Activated naive CD4-positive, alpha-beta T cell treated with anti-CD3 and anti-CD28 coated beads, Interleukin-2, amount 10 ng/mL, durations not matched to agents 7 days and 5 days (primary cell): ENCODE data around the gene SGTB.

Experiments used
- CTCF ChIA-PET: fragments of 350-600 bp; sonication (Branson Sonifier 250); formaldehyde crosslinking; loops from one replicate; lab custom pipeline; 2021; ENCODE audit warnings: antibody characterized with exemption; lab: Charles Lee
- DNase-seq: peaks from one replicate; pipeline ENCODE4 v3.0.0-alpha.2; 2020
- H3K27ac Mint-ChIP-seq: one replicate; pipeline ENCODE4 v1.8.0; 2021; ENCODE audit warnings: mild to moderate bottlenecking, moderate library complexity, mixed read lengths
- H3K27me3 Mint-ChIP-seq: one replicate; pipeline ENCODE4 v1.8.0; 2021; ENCODE audit warnings: mild to moderate bottlenecking, mixed read lengths
- H3K36me3 Mint-ChIP-seq: one replicate; pipeline ENCODE4 v1.8.0; 2021; ENCODE audit warnings: mixed read lengths
- H3K4me1 Mint-ChIP-seq: one replicate; pipeline ENCODE4 v1.8.0; 2021; ENCODE audit warnings: mixed read lengths
- H3K4me3 Mint-ChIP-seq: one replicate; pipeline ENCODE4 v1.8.0; 2021; ENCODE audit warnings: mild to moderate bottlenecking, moderate library complexity, mixed read lengths
- H3K9me3 Mint-ChIP-seq: one replicate; pipeline ENCODE4 v1.8.0; 2021; ENCODE audit warnings: mixed read lengths

Gene SGTB

GRCh38 chr5:65721720-65722574 lies at the start of gene SGTB, which contains the start of gene NLN:
SGTB (minus strand) TSS chr5:65722109; CDS start chr5:65720807, 1,302 bp downstream.
NLN (plus strand) TSS chr5:65722205; CDS start chr5:65722374, 169 bp downstream.
- peak within 1 kb of the TSS; percentile 92 for H3K4me3 Mint-ChIP-seq
- peak; percentile 88 for DNase-seq
- H3K36me3 Mint-ChIP-seq: peaks cover 9% of the 10 kb centered on the region
- CTCF ChIA-PET: interaction anchor here (0.8 kb wide), 1 partner anchor 10 kb away, joined by 3 read pairs; no protein-coding TSS in a partner anchor
- no peaks in the 10 kb centered on the region for H3K9me3 Mint-ChIP-seq
- H3K27me3 Mint-ChIP-seq: no peaks in the 10 kb centered on the region
- H3K27ac Mint-ChIP-seq: peak within 1 kb of the TSS; percentile 89
- peaks cover 41% of the 10 kb centered on the region for H3K4me1 Mint-ChIP-seq

- no peak overlapping the region for H3K4me3 Mint-ChIP-seq
- H3K36me3 Mint-ChIP-seq: peaks cover 16% of the 10 kb centered on the region
- no peaks in the 10 kb centered on the region for H3K27me3 Mint-ChIP-seq
- H3K4me1 Mint-ChIP-seq: no peaks in the 10 kb centered on the region
- peaks cover 7% of the 10 kb centered on the region for H3K9me3 Mint-ChIP-seq
- no peak overlapping the region for H3K27ac Mint-ChIP-seq
- no peak for DNase-seq
- CTCF ChIA-PET: interaction anchor here (1.3 kb wide), 1 partner anchor 10 kb away, joined by 5 read pairs; no protein-coding TSS in a partner anchor
Measured at GRCh38 chr5:65771266-65771665, 49.4 kb upstream of the SGTB start.

GRCh38 chr5:65769539-65769938 lies 47.6 kb upstream of the SGTB start:
- Mint-ChIP-seq H3K27ac (no peak overlapping the region), H3K36me3 (peaks cover 21% of the 10 kb centered on the region), H3K4me1 (no peaks in the 10 kb centered on the region), H3K4me3 (no peak overlapping the region), H3K27me3 (no peaks in the 10 kb centered on the region), H3K9me3 (peaks cover 7% of the 10 kb centered on the region)
- CTCF ChIA-PET: no interaction called here
- DNase-seq: no peak

GRCh38 chr5:65768723-65769346 lies 46.9 kb upstream of the SGTB start:
- CTCF ChIA-PET: no interaction called here

GRCh38 chr5:65767565-65767964 lies 45.7 kb upstream of the SGTB start:
- no peak for DNase-seq
- peaks cover 22% of the 10 kb centered on the region for H3K36me3 Mint-ChIP-seq
- no peaks in the 10 kb centered on the region for H3K27me3 Mint-ChIP-seq
- CTCF ChIA-PET: no interaction called here
- H3K4me3 Mint-ChIP-seq: no peak overlapping the region
- no peaks in the 10 kb centered on the region for H3K4me1 Mint-ChIP-seq
- H3K9me3 Mint-ChIP-seq: peaks cover 7% of the 10 kb centered on the region
- H3K27ac Mint-ChIP-seq: no peak overlapping the region

More at GRCh38 chr5:65768723-65769346, 46.9 kb upstream of the SGTB start:
- DNase-seq: no peak
- Mint-ChIP-seq H3K27me3 (no peaks in the 10 kb centered on the region), H3K4me3 (no peak overlapping the region), H3K36me3 (peaks cover 21% of the 10 kb centered on the region), H3K27ac (no peak overlapping the region), H3K4me1 (no peaks in the 10 kb centered on the region), H3K9me3 (peaks cover 7% of the 10 kb centered on the region)

- Mint-ChIP-seq H3K4me3 (no peak overlapping the region), H3K4me1 (no peaks in the 10 kb centered on the region), H3K9me3 (peaks cover 7% of the 10 kb centered on the region), H3K27me3 (no peaks in the 10 kb centered on the region), H3K36me3 (peaks cover 22% of the 10 kb centered on the region), H3K27ac (no peak overlapping the region)
- CTCF ChIA-PET: no interaction called here
- no peak for DNase-seq
Measured at GRCh38 chr5:65766781-65767180, 44.9 kb upstream of the SGTB start.

GRCh38 chr5:65766175-65766574 lies 44.3 kb upstream of the SGTB start:
- H3K4me1 Mint-ChIP-seq: peaks cover 5% of the 10 kb centered on the region
- peaks cover 7% of the 10 kb centered on the region for H3K9me3 Mint-ChIP-seq
- CTCF ChIA-PET: no interaction called here
- no peak for DNase-seq
- H3K36me3 Mint-ChIP-seq: peaks cover 22% of the 10 kb centered on the region
- no peaks in the 10 kb centered on the region for H3K27me3 Mint-ChIP-seq
- H3K4me3 Mint-ChIP-seq: no peak overlapping the region
- no peak overlapping the region for H3K27ac Mint-ChIP-seq

GRCh38 chr5:65765582-65765981 lies 43.7 kb upstream of the SGTB start:
- CTCF ChIA-PET: no interaction called here
- Mint-ChIP-seq H3K27me3 (no peaks in the 10 kb centered on the region), H3K27ac (no peak overlapping the region)

GRCh38 chr5:65762234-65762633 lies 40.3 kb upstream of the SGTB start:
- no peak overlapping the region for H3K4me3 Mint-ChIP-seq
- H3K27me3 Mint-ChIP-seq: no peaks in the 10 kb centered on the region
- peaks cover 16% of the 10 kb centered on the region for H3K36me3 Mint-ChIP-seq
- peaks cover 14% of the 10 kb centered on the region for H3K4me1 Mint-ChIP-seq
- DNase-seq: no peak
- no peak overlapping the region for H3K27ac Mint-ChIP-seq
- CTCF ChIA-PET: interaction anchor here (0.8 to 2.3 kb wide), 3 partner anchors 16 to 544 kb away, joined by 3 to 15 read pairs (median 9); partner anchors contain the start of gene ERBIN
- H3K9me3 Mint-ChIP-seq: no peaks in the 10 kb centered on the region

More at GRCh38 chr5:65765582-65765981, 43.7 kb upstream of the SGTB start:
- no peak for DNase-seq
- peaks cover 22% of the 10 kb centered on the region for H3K36me3 Mint-ChIP-seq
- peaks cover 9% of the 10 kb centered on the region for H3K4me1 Mint-ChIP-seq
- peaks cover 7% of the 10 kb centered on the region for H3K9me3 Mint-ChIP-seq
- H3K4me3 Mint-ChIP-seq: no peak overlapping the region

GRCh38 chr5:65760504-65761275 lies 38.8 kb upstream of the SGTB start:
- Mint-ChIP-seq H3K4me3 (no peak overlapping the region), H3K27me3 (no peaks in the 10 kb centered on the region), H3K36me3 (peaks cover 5% of the 10 kb centered on the region), H3K9me3 (no peaks in the 10 kb centered on the region), H3K4me1 (peaks cover 14% of the 10 kb centered on the region), H3K27ac (no peak overlapping the region)
- CTCF ChIA-PET: interaction anchor here (0.6 to 2.3 kb wide), 11 partner anchors 9 to 950 kb away, joined by 3 to 15 read pairs (median 3); partner anchors contain the start of gene ERBIN
- peak; percentile 80 for DNase-seq

- Mint-ChIP-seq H3K36me3 (peaks cover 5% of the 10 kb centered on the region), H3K4me3 (no peak overlapping the region), H3K9me3 (no peaks in the 10 kb centered on the region), H3K27ac (no peak overlapping the region), H3K4me1 (peaks cover 14% of the 10 kb centered on the region), H3K27me3 (no peaks in the 10 kb centered on the region)
- no peak for DNase-seq
- CTCF ChIA-PET: no interaction called here
Measured at GRCh38 chr5:65758546-65759144, 36.7 kb upstream of the SGTB start.

GRCh38 chr5:65753189-65753588 lies 31.3 kb upstream of the SGTB start:
- H3K4me3 Mint-ChIP-seq: no peak overlapping the region
- no peak for DNase-seq
- no peak overlapping the region for H3K27ac Mint-ChIP-seq
- peaks cover 3% of the 10 kb centered on the region for H3K9me3 Mint-ChIP-seq
- H3K27me3 Mint-ChIP-seq: no peaks in the 10 kb centered on the region
- H3K4me1 Mint-ChIP-seq: no peaks in the 10 kb centered on the region
- CTCF ChIA-PET: no interaction called here
- H3K36me3 Mint-ChIP-seq: peaks cover 3% of the 10 kb centered on the region

- H3K4me1 Mint-ChIP-seq: no peaks in the 10 kb centered on the region
- H3K9me3 Mint-ChIP-seq: peaks cover 3% of the 10 kb centered on the region
- no peaks in the 10 kb centered on the region for H3K27me3 Mint-ChIP-seq
- CTCF ChIA-PET: no interaction called here
- H3K36me3 Mint-ChIP-seq: peaks cover 3% of the 10 kb centered on the region
- no peak for DNase-seq
- H3K4me3 Mint-ChIP-seq: no peak overlapping the region
- H3K27ac Mint-ChIP-seq: no peak overlapping the region
Measured at GRCh38 chr5:65750938-65751337, 29.0 kb upstream of the SGTB start.
